HG03135 (cell line): ENCODE data around the gene SH2D6.
"Not testable (repeated sequence)": the region's sequence is repeated elsewhere in the genome, so short reads cannot be mapped to it uniquely, and the experiment has no call there.

ENCODE experiments used
- ATAC-seq: cut with Tn5 transposase; IDR thresholded peaks from one replicate; pipeline ENCODE4 v1.9.1; 2021; ENCODE audit warnings: mild to moderate bottlenecking, moderate library complexity; ENCODE audit not compliant: unreplicated experiment

SH2D6 gene

GRCh38 chr2:85439025-85439472 is 20.5 kb downstream of the SH2D6 start:
- no peak for ATAC-seq

GRCh38 chr2:85439569-85439968 is 21.1 kb downstream of the SH2D6 start:
- ATAC-seq, result not testable (repeated sequence)

- no peak for ATAC-seq
These were observed 21.5 kb downstream of the SH2D6 start for GRCh38 chr2:85439986-85440385.

DNA sequence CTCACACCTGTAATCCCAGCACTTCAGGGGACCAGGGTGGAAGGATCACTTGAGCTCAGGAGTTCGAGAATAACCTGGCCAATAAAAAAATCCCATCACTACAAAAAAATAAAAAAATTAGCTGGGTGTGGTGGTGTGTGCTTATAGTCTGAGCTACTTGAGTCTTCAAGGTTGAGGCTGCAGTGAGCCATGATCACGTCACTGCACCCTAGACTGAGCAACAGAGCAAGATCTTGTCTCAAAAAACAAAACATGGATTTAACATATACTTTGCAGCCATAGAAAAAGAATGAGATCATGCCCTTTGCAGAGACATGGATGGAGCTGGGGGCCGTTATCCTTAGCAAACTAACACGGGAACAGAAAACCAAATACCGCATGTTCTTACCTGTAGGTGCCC is 22.2 kb downstream of the SH2D6 start:
- no peak for ATAC-seq

- no peak for ATAC-seq
These were observed 23.4 kb downstream of the SH2D6 start for GRCh38 chr2:85441864-85442263.

DNA sequence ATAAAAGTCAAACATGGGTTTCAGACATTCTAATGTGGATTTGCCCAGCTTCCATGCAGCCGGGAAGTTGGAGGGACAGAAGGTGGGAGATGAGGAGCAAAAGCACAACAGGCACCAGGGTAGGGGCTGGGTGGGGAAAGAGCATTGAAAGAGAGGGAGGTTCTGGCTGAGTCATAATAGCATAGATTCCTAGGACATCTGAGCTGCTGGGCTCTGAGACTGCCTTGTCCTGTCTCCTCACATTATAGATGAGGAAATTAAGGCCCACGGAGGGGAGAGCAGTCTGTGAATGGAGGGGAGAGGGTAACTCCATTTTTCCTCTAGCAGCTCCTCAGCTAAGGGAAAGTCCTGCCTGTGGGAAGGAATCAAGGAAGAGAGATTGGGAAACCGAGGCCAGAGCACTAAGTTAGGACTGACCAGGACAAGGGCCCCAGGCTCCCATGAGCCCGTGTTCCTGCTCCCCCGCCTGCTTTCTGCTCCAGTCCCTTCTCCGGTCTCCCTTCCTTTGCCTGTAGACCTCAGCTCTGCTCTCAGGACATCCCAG is 26.2 kb downstream of the SH2D6 start:
- ATAC-seq, result no peak

DNA sequence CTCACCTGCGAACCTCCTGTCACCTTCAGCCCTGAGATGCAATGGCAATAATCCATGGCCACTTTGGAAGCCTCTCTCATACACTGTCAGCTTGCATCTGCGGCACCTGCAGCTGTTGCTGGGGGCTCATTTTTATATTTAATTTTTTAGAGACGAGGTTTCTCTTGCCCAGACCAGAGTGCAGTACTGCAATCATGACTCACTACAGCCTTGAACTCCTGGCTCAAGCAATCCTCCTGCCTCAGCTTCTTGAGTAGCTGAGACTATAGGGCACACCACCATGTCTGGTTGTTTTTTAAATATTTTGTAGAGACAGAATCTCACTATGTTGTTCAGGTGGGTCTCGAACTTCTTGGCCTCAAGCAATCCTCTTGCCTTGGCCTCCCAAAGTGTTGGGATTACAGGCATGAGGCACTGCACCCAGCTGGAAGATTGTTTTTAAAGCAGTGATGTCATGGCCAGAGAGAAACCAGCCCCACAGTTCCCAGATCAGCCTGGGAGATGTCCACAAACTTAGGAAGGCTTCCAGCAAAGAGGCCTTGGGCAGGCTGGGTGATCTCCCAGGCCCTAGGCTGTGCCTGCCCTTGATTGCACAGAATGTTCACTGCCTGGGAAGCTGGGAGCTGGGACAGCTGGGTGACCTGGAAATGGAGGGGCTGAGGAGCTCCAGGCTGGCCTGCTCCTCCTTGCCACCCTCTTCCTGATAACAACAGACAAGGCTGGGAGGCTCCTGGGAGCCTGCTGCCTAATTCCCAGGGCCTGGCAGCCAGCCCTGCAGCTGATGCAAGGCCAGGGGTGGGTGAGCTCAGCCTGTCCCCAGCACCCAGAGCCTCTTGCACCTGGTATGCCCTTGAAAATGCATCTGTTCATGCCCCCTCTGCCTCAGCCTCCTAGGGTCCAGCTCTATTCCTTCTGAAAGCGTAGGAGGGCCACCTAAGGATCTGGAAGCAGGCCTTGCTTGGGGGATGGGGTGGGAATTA is 27.1 kb downstream of the SH2D6 start:
- ATAC-seq, result no peak

- no peak for ATAC-seq
These were observed 28.0 kb downstream of the SH2D6 start for GRCh38 chr2:85446296-85447221.

DNA sequence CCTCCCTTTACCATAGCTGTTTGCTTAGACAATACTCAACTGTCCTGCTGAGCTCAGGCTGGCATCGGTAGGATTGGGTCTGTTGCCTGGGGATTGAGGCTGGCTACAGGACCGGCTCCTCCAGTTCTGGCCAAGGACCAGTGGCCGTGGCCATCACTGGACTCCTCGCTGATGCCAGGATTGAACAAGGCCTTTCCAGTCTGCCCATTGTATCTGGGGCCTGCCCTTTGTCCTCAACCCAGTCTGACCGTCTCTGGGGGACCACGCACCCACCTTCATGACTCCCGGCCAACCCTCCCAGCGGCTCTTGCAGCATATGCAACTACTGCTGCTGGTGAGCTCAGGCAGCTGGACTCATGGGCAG is 28.7 kb downstream of the SH2D6 start:
- ATAC-seq, result no peak

- ATAC-seq, result no peak
These were observed 30.1 kb downstream of the SH2D6 start for GRCh38 chr2:85448461-85449213.

- no peak for ATAC-seq
These were observed 30.7 kb downstream of the SH2D6 start for GRCh38 chr2:85449214-85449588.

DNA sequence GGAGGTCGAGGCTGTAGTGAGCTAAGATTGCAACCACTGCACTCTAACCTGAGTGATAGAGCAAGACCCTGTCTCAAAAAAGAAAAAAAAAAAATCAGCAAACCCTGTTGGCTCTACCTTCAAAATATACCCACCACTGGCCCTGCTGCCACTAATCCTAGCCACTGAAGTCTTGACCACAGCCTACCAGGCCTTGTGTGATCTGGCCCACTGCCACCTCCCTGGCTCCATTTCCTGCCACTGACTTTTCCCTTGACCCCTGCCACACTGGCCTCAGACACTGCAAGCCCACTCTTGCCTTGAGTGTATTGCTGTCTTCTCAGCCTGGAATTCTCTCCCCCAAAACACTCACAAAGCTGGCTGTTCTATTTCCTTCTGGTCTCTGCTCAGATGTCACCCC is 33.7 kb downstream of the SH2D6 start:
- no peak for ATAC-seq

- no peak for ATAC-seq
These were observed 35.1 kb downstream of the SH2D6 start for GRCh38 chr2:85453571-85453970.

- ATAC-seq, result no peak
These were observed 37.1 kb downstream of the SH2D6 start for GRCh38 chr2:85455552-85456090.

GRCh38 chr2:85457043-85457442 is 38.5 kb downstream of the SH2D6 start:
- ATAC-seq, result no peak

DNA sequence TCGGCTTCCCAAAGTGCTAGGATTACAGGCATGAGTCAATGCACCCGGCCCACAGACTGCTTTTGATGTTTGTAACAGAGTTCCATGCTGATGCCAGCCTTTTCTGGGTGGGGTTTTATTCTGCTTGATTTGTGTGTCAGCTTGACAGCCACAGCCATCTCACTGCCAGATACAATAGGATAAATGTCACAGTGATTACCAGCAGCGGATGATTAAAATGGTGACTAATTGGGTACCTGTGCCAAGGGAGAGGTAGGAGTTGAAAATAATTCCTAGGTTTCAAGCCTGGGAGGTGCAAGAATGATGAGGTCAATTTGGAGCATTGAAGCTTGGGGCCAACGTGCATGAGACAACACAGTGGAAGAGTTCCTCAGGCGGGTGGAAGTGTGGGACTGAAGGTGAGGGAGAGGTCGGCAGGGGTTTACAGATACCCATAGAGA is 39.4 kb downstream of the SH2D6 start:
- ATAC-seq, result no peak

DNA sequence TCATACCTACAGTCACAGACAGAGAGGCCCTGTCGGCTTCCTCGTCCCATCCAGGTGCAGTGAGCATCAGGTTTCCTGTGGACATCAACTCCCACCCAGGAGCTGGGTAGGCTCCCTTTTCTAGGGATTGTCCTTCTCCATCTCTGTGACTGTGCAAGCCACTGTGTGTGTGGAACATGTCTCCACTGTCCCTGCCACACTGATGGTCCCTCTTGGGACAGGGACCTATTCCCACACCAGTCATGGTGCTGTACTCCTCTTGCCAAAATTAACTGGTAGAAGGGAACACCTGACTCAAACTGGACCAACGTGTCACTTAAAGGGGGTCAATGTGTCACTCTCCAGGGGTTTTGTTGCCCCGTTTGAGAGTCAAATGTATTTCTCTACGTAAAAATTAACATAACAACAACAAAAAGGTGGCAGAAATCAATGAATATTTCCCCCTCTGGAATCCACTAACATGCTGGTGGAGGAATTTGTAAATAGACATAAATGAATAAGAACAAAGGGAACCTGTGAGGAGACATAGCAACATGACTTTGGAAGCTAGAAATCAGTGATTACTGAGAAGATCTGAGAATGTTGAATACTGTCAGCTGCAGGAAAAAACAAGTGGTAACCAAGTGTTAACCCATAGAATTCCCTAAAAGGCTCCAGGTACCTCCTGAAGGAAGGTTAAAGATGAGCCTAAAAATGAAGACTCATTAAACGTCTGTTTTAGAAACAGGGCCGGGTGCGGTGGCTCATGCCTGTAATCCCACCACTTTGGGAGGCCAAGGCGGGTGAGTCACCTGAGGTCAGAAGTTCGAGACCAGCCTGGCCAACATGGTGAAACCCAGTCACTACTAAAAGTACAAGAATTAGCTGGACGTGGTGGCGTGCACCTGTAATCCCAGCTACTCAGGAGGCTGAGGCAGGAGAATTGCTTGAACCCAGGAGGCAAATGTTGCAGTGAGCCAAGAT is 40.4 kb downstream of the SH2D6 start:
- no peak for ATAC-seq

- ATAC-seq, result no peak
These were observed 41.3 kb downstream of the SH2D6 start for GRCh38 chr2:85459771-85460170.

DNA sequence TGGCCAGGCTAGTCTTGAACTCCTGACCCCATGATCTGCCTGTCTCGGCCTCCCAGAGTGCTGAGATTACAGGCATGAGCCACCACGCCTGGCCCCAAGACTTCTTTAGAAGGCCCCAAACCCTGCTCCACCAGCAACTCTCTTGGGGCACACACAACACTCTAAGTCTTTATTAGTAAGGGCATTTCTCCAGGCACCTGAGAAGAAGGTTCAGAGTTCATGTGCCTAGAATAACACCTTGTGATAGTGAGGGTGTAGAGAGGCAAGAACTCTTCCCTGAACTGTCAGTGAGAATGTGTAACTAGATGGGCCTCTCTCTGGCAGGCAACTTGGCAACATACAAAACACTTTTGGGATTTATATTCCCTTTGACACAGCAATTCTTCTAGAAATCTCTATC is 43.8 kb downstream of the SH2D6 start:
- ATAC-seq, result no peak
